Measurements from ENCODE around the gene RNU5D-1. TPM values are rescaled to one million over a fixed set of nuclear protein-coding genes. Genes with fewer than 3 reads are reported as not detected.
"Not testable (repeated sequence)": the region's sequence is repeated elsewhere in the genome, so short reads cannot be mapped to it uniquely, and the experiment has no call there.

Gene RNU5D-1
- total RNA-seq, 1 donor from 2014 or later = not detected

DNA sequence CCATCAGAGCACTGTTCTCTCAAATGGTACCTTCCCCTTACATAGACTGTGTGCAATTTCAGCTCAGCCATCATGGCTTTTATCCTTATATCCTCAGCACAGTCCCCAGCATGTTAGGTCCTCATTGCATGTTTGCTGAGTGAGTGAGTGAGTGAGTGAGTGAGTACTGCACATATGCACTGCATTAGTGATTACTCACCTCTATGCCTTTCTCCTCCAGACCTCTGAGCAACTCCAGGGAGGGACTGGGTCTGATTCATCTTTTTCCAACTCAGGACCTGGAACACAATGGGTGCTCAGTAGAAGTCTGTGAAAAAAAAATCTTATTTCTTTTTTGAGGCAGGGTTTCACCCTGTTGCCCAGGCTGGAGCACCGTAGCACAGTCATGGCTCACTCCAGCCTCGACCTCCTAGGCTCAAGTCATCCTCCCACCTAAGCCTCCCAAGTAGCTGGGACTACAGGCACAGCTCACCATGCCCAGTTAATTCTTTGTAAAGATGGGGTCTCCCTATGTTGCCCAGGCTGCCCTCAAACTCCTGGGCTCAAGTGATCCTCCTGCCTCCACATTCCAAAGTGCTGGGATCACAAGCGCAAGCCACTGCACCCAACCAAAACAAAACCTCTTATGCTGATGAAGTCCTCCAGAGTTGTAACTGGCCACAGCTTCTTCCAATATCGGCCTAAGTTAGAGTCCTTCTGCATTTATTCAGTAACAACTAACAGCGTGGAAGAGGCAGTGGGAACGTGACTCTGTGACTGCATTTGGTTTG is 23.7 kb downstream of the RNU5D-1 start:
- no peaks in the 10 kb centered on the region for H3K36me3 Mint-ChIP-seq (ENCODE audit: unreplicated experiment)
- TF ChIP-seq, protein P1, sequence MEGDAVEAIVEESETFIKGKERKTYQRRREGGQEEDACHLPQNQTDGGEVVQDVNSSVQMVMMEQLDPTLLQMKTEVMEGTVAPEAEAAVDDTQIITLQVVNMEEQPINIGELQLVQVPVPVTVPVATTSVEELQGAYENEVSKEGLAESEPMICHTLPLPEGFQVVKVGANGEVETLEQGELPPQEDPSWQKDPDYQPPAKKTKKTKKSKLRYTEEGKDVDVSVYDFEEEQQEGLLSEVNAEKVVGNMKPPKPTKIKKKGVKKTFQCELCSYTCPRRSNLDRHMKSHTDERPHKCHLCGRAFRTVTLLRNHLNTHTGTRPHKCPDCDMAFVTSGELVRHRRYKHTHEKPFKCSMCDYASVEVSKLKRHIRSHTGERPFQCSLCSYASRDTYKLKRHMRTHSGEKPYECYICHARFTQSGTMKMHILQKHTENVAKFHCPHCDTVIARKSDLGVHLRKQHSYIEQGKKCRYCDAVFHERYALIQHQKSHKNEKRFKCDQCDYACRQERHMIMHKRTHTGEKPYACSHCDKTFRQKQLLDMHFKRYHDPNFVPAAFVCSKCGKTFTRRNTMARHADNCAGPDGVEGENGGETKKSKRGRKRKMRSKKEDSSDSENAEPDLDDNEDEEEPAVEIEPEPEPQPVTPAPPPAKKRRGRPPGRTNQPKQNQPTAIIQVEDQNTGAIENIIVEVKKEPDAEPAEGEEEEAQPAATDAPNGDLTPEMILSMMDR (IDR thresholded peaks at IDR 0.05) = no peak
- H3K27me3 Mint-ChIP-seq (ENCODE audit: unreplicated experiment) = peaks cover 15% of the 10 kb centered on the region
- H3K4me3 Mint-ChIP-seq (ENCODE audit: unreplicated experiment) = no peak overlapping the region
- no peak overlapping the region for H3K27ac Mint-ChIP-seq (ENCODE audit: unreplicated experiment)
- peaks cover 12% of the 10 kb centered on the region for H3K4me1 Mint-ChIP-seq (ENCODE audit: unreplicated experiment)
- DNase-seq (ENCODE audit: extremely low spot score, unreplicated experiment) = no peak
- H3K9me3 Mint-ChIP-seq (ENCODE audit: unreplicated experiment) = no peaks in the 10 kb centered on the region

DNA sequence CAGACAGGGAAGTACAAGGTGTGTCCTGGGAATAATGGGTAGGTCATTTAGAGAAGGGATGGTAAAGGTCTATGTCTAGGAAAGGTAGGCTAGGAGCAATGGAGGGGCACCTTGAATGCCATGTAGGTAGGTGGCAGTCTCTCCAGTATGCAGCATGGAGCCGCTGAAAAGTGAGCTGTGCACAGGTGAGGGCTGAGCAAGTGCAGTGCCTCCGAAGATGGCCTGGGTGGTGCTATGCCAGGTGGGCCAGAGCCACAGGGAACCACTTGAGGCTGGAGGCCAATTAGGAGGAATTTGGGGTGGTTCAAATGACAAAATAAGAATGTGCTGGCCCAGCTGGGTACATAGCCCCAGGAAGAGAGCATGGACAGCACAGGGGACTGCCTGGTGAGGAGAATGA is 25.0 kb downstream of the RNU5D-1 start:
- TF ChIP-seq, protein P1 (IDR thresholded peaks at IDR 0.05) = no peak
- Mint-ChIP-seq H3K4me3 (ENCODE audit: unreplicated experiment) (no peak overlapping the region), H3K27me3 (ENCODE audit: unreplicated experiment) (peaks cover 4% of the 10 kb centered on the region), H3K27ac (ENCODE audit: unreplicated experiment) (no peak overlapping the region), H3K9me3 (ENCODE audit: unreplicated experiment) (no peaks in the 10 kb centered on the region), H3K4me1 (ENCODE audit: unreplicated experiment) (peaks cover 12% of the 10 kb centered on the region), H3K36me3 (ENCODE audit: unreplicated experiment) (no peaks in the 10 kb centered on the region)
- no peak for DNase-seq (ENCODE audit: extremely low spot score, unreplicated experiment)

DNA sequence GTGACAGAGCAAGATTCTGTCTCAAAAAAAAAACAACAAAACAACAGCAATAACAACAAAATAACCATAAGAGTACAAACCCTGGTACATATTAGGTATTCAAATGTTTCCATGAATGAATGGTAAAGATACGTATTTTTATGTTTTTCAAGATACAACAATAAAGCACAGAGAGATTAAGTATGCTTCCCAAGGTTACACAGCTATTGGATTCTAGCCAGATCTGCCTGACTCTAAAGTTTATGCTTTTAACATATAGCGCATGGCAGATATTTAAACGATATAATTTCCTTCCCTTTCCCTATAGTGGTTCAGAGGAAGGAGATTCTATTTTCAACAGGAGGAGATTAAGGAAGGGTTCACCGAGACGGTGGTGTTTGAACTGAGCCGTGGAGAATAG is 25.5 kb downstream of the RNU5D-1 start:
- H3K27me3 Mint-ChIP-seq (ENCODE audit: unreplicated experiment) = no peaks in the 10 kb centered on the region
- DNase-seq (ENCODE audit: extremely low spot score, unreplicated experiment) = no peak
- H3K36me3 Mint-ChIP-seq (ENCODE audit: unreplicated experiment) = no peaks in the 10 kb centered on the region
- no peak overlapping the region for H3K27ac Mint-ChIP-seq (ENCODE audit: unreplicated experiment)
- TF ChIP-seq, protein P1 (IDR thresholded peaks at IDR 0.05) = no peak
- peaks cover 15% of the 10 kb centered on the region for H3K4me1 Mint-ChIP-seq (ENCODE audit: unreplicated experiment)
- H3K4me3 Mint-ChIP-seq (ENCODE audit: unreplicated experiment) = no peak overlapping the region
- no peaks in the 10 kb centered on the region for H3K9me3 Mint-ChIP-seq (ENCODE audit: unreplicated experiment)

DNA sequence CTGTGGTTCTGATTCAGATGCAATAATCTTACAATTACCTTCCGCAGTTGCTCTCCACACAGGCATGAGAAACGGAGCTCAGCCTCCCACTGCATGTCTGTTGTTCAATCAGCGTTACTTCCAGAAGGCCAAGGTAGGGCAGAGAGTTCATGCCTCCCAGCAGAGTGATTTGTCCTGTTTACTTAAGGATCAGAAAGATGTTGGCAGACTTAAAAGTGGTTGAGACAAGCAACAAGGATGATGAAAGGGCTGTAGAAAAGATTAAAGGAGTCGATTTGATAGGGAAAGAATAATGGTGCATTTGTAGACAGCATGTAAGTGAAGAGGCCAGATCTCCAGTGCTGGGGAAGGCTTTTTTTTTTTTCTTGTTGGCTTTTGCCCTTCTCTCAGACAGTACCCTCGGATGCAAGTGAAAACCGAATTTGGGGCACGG is 29.8 kb downstream of the RNU5D-1 start:
- TF ChIP-seq, protein P1 (IDR thresholded peaks at IDR 0.05) = no peak
- H3K36me3 Mint-ChIP-seq (ENCODE audit: unreplicated experiment) = no peaks in the 10 kb centered on the region
- no peak for DNase-seq (ENCODE audit: extremely low spot score, unreplicated experiment)
- H3K27me3 Mint-ChIP-seq (ENCODE audit: unreplicated experiment) = peaks cover 2% of the 10 kb centered on the region
- peaks cover 2% of the 10 kb centered on the region for H3K4me1 Mint-ChIP-seq (ENCODE audit: unreplicated experiment)
- no peak overlapping the region for H3K4me3 Mint-ChIP-seq (ENCODE audit: unreplicated experiment)
- H3K27ac Mint-ChIP-seq (ENCODE audit: unreplicated experiment) = no peak overlapping the region
- no peaks in the 10 kb centered on the region for H3K9me3 Mint-ChIP-seq (ENCODE audit: unreplicated experiment)

DNA sequence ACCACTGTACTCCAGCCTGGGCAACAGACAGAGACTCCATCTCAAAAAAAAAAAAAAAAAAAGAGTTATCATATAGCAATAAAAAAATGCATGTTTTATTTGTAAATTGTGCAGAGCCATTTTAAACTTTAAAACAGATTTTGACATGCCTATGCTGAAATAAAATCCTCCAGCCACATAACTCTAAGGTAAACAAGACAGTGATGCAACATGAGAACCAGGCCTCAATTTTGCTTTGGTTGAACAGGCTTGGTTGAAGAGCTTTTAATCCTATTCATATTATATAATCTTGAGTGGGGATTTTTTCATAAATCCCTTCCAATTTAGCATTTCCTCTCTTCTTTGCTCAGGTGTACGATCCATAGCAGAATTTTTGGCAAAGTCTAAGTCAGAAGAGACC is 30.4 kb downstream of the RNU5D-1 start:
- Mint-ChIP-seq H3K27me3 (ENCODE audit: unreplicated experiment) (peaks cover 2% of the 10 kb centered on the region), H3K9me3 (ENCODE audit: unreplicated experiment) (no peaks in the 10 kb centered on the region), H3K4me3 (ENCODE audit: unreplicated experiment) (no peak overlapping the region), H3K4me1 (ENCODE audit: unreplicated experiment) (peaks cover 2% of the 10 kb centered on the region), H3K27ac (ENCODE audit: unreplicated experiment) (no peak overlapping the region), H3K36me3 (ENCODE audit: unreplicated experiment) (no peaks in the 10 kb centered on the region)
- TF ChIP-seq, protein P1 (IDR thresholded peaks at IDR 0.05) = no peak
- no peak for DNase-seq (ENCODE audit: extremely low spot score, unreplicated experiment)

DNA sequence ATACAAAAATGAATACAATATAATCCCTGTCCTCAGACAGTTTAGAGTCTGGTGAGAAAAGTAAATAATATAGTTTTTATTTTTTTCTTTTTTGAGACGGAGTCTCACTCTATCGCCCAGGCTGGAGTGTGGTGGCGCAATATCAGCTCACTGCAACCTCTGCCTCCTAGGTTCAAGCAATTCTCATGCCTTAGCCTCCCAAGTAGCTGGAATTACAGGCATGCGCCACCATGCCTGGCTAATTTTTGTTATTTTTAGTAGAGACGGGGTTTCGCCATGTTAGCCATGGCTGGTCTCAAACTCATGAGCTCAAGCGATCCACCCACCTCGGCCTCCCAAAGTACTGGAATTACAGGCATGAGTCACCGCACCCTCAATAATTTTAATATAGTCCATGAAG is 31.6 kb downstream of the RNU5D-1 start:
- not testable (repeated sequence) for H3K4me1 Mint-ChIP-seq (ENCODE audit: unreplicated experiment); H3K4me3 Mint-ChIP-seq (ENCODE audit: unreplicated experiment); H3K27ac Mint-ChIP-seq (ENCODE audit: unreplicated experiment); DNase-seq (ENCODE audit: extremely low spot score, unreplicated experiment); H3K36me3 Mint-ChIP-seq (ENCODE audit: unreplicated experiment); H3K27me3 Mint-ChIP-seq (ENCODE audit: unreplicated experiment); H3K9me3 Mint-ChIP-seq (ENCODE audit: unreplicated experiment)
